OCI-LY7 (cell line): ENCODE measurements around the gene C2CD4C. TPM values are rescaled to one million over a fixed set of nuclear protein-coding genes. Genes with fewer than 3 reads are reported as not detected.

Experiments used
- BruUV-seq: library from RNA; stranded (reverse); fragments of 400-500 nt; replicated peaks from 2 replicates; lab custom pipeline; 2021; lab: Mats Ljungman, UMichigan
- CTCF ChIA-PET: fragments of 300-600 bp; sonication (Branson Sonifier 250); formaldehyde crosslinking; loops from one replicate; lab custom pipeline; 2022; ENCODE audit warnings: antibody characterized with exemption; ENCODE audit not compliant: unreplicated experiment; lab: Charles Lee
- POLR2A ChIA-PET: fragments of 300-600 bp; sonication (Branson Sonifier 250); formaldehyde crosslinking; loops from one replicate; lab custom pipeline; 2022; ENCODE audit warnings: antibody characterized with exemption; lab: Charles Lee
- DNase-seq: peaks from one replicate; pipeline ENCODE4 v3.0.0-alpha.2; 2015; ENCODE audit warnings: low spot score
- H2AFZ ChIP-seq: fragments of 200-600 bp; sonication (generic), shearing (Covaris generic); 2 replicates; pipeline ENCODE4 v1.6.1; 2014; ENCODE audit warnings: mild to moderate bottlenecking, antibody characterized with exemption, low read length, moderate library complexity
- H3K27ac ChIP-seq: fragments of 200-600 bp; sonication (generic); 2 replicates; pipeline ENCODE4 v1.5.1; 2014; ENCODE audit warnings: mixed run types, low read depth, mild to moderate bottlenecking, moderate library complexity, low read length, inconsistent platforms; ENCODE audit not compliant: poor library complexity, severe bottlenecking
- H3K36me3 ChIP-seq: fragments of 200-600 bp; sonication (generic); 2 replicates; pipeline ENCODE4 v1.6.1; 2014; ENCODE audit warnings: mild to moderate bottlenecking, antibody characterized with exemption, low read length, moderate library complexity, mixed read lengths; ENCODE audit not compliant: insufficient read depth
- H3K4me1 ChIP-seq: fragments of 200-600 bp; sonication (generic); 2 replicates; pipeline ENCODE4 v1.5.1; 2014; ENCODE audit warnings: mild to moderate bottlenecking, low read length; ENCODE audit not compliant: insufficient read depth, poor library complexity, severe bottlenecking
- H3K4me2 ChIP-seq: fragments of 200-600 bp; sonication (generic); 2 replicates; pipeline ENCODE4 v1.6.1; 2014; ENCODE audit warnings: mild to moderate bottlenecking, low read length
- H3K4me3 ChIP-seq: fragments of 200-600 bp; sonication (generic); 2 replicates; pipeline ENCODE4 v1.5.1; 2014; ENCODE audit warnings: mild to moderate bottlenecking, low read depth, low read length; ENCODE audit not compliant: poor library complexity, severe bottlenecking
- H3K79me2 ChIP-seq: fragments of 200-600 bp; sonication (generic); 2 replicates; pipeline ENCODE4 v1.6.1; 2016; ENCODE audit warnings: low read depth, mild to moderate bottlenecking, low read length, moderate library complexity, mixed read lengths; ENCODE audit not compliant: insufficient read depth
- H3K9me2 ChIP-seq: fragments of 200-600 bp; sonication (generic); 2 replicates; pipeline ENCODE4 v1.6.1; 2016; ENCODE audit warnings: mild to moderate bottlenecking, low read length, mixed read lengths; ENCODE audit not compliant: insufficient read depth
- H3K9me3 ChIP-seq: fragments of 200-600 bp; sonication (generic); 2 replicates; pipeline ENCODE4 v1.6.1; 2014; ENCODE audit warnings: mild to moderate bottlenecking, mixed run types, low read length, mixed read lengths
- H4K20me1 ChIP-seq: fragments of 200-600 bp; sonication (generic); 2 replicates; pipeline ENCODE4 v1.6.1; 2014; ENCODE audit warnings: mild to moderate bottlenecking, antibody characterized with exemption, low read length, moderate library complexity, mixed read lengths; ENCODE audit not compliant: insufficient read depth
- CTCF ChIP-seq: fragments of 200-600 bp; sonication (generic); conservative IDR thresholded peaks from 2 replicates; pipeline ENCODE4 v1.5.1; 2014; ENCODE audit warnings: mild to moderate bottlenecking, antibody characterized with exemption, low read length, moderate library complexity, mixed read lengths
- EZH2phosphoT487 ChIP-seq: fragments of 200-600 bp; sonication (generic); IDR thresholded peaks from 2 replicates; pipeline ENCODE4 v1.6.1; 2018; ENCODE audit warnings: low read depth, borderline replicate concordance, mild to moderate bottlenecking, mixed run types, antibody characterized with exemption, low read length, moderate library complexity, mixed read lengths
- intact Hi-C: fragments of 100-400 bp; cut with micrococcal nuclease; formaldehyde crosslinking; loops from one replicate; pipeline ENCODE4 v1.10.0; 2022; ENCODE audit not compliant: unreplicated experiment
- total RNA-seq, 2 experiments: library from RNA; depleted of rRNA in 1 of 2; stranded (reverse); fragments of >200 nt in 1 of 2; shearing (Covaris generic) in 1 of 2; gene quantifications; 2 replicates each; pipeline ENCODE4 v1.2.3, GENCODE V29; 2014 to 2022

C2CD4C gene
- total RNA-seq, 2 experiments from 2014 or later, result 0.16 to 0.59 TPM

GRCh38 chr19:376111-376470, 32.9 kb downstream of the C2CD4C start:
- Histone ChIP-seq H3K4me3 (no peak overlapping the region), H4K20me1 (no peaks in the 10 kb centered on the region), H3K9me2 (no peaks in the 10 kb centered on the region), H3K4me2 (no peak overlapping the region), H3K27ac (no peak overlapping the region), H3K79me2 (no peaks in the 10 kb centered on the region), H3K4me1 (peaks cover 10% of the 10 kb centered on the region), H3K36me3 (no peaks in the 10 kb centered on the region), H3K9me3 (no peaks in the 10 kb centered on the region), H2AFZ (no peak overlapping the region)
- no peak for DNase-seq
- ChIA-PET POLR2A (no interaction called here), CTCF (no interaction called here)
- BruUV-seq, result no TSS peak
- intact Hi-C loops, result no loop called here
- no peak for TF ChIP-seq CTCF
- TF ChIP-seq EZH2phosphoT487, result no peak

- CTCF ChIA-PET, result no interaction called here
- BruUV-seq, result no TSS peak
- POLR2A ChIA-PET, result no interaction called here
Measured at GRCh38 chr19:375395-376110, 33.4 kb downstream of the C2CD4C start.

More at GRCh38 chr19:375395-376110, 33.4 kb downstream of the C2CD4C start:
- no peak overlapping the region for H3K4me3 ChIP-seq
- no peaks in the 10 kb centered on the region for H3K9me2 ChIP-seq
- intact Hi-C loops, result no loop called here
- no peak for TF ChIP-seq EZH2phosphoT487
- TF ChIP-seq CTCF, result no peak
- no peaks in the 10 kb centered on the region for H3K9me3 ChIP-seq
- H3K4me1 ChIP-seq, result peaks cover 10% of the 10 kb centered on the region
- H3K79me2 ChIP-seq, result no peaks in the 10 kb centered on the region
- H3K4me2 ChIP-seq, result no peak overlapping the region
- no peaks in the 10 kb centered on the region for H3K36me3 ChIP-seq
- no peak overlapping the region for H3K27ac ChIP-seq
- H2AFZ ChIP-seq, result no peak overlapping the region
- no peak for DNase-seq
- no peaks in the 10 kb centered on the region for H4K20me1 ChIP-seq
